ENCODE measurements around the gene KRTAP5-8.

- TF ChIP-seq CTCF (IDR thresholded peaks at IDR 0.05) (no peak), POLR2AphosphoS5 (IDR thresholded peaks at IDR 0.05) (no peak), POLR2A (IDR thresholded peaks at IDR 0.05) (no peak), EP300 (IDR thresholded peaks at IDR 0.05) (no peak)
Measured at GRCh38 chr11:71488681-71489270, 49.0 kb upstream of the KRTAP5-8 start.
